ENCODE data around the gene MAD1L1.

Gene MAD1L1

GRCh38 chr7:2143981-2144595, 88.7 kb downstream of the MAD1L1 start:
- H3K27ac ChIP-seq: no peak overlapping the region
- TF ChIP-seq CTCF (conservative IDR thresholded peaks at IDR 0.05) (no peak), ZFX (IDR thresholded peaks at IDR 0.05) (no peak)

GRCh38 chr7:2143450-2143849, 89.3 kb downstream of the MAD1L1 start:
- H3K27ac ChIP-seq: no peak overlapping the region
- TF ChIP-seq ZFX (IDR thresholded peaks at IDR 0.05) (no peak), CTCF (conservative IDR thresholded peaks at IDR 0.05) (no peak)

- no peak for TF ChIP-seq CTCF (conservative IDR thresholded peaks at IDR 0.05)
- no peak for TF ChIP-seq ZFX (IDR thresholded peaks at IDR 0.05)
- no peak overlapping the region for H3K27ac ChIP-seq
These were observed 90.4 kb downstream of the MAD1L1 start for GRCh38 chr7:2142386-2142785.

- no peak overlapping the region for H3K27ac ChIP-seq
- TF ChIP-seq ZFX (IDR thresholded peaks at IDR 0.05) (no peak), CTCF (conservative IDR thresholded peaks at IDR 0.05) (no peak)
These were observed 91.1 kb downstream of the MAD1L1 start for GRCh38 chr7:2141651-2142050.

- no peak for TF ChIP-seq ZFX (IDR thresholded peaks at IDR 0.05)
- no peak for TF ChIP-seq CTCF (conservative IDR thresholded peaks at IDR 0.05)
- H3K27ac ChIP-seq: no peak overlapping the region
These were observed 91.7 kb downstream of the MAD1L1 start for GRCh38 chr7:2141021-2141410.

GRCh38 chr7:2140216-2141020, 92.3 kb downstream of the MAD1L1 start:
- H3K27ac ChIP-seq: no peak overlapping the region
- TF ChIP-seq ZFX (IDR thresholded peaks at IDR 0.05): no peak
- no peak for TF ChIP-seq CTCF (conservative IDR thresholded peaks at IDR 0.05)

- H3K27ac ChIP-seq: no peak overlapping the region
These were observed 93.6 kb downstream of the MAD1L1 start for GRCh38 chr7:2139004-2139699.

More at GRCh38 chr7:2139004-2139699, 93.6 kb downstream of the MAD1L1 start:
- TF ChIP-seq CTCF (conservative IDR thresholded peaks at IDR 0.05): no peak
- no peak for TF ChIP-seq ZFX (IDR thresholded peaks at IDR 0.05)

All from C4-2B (cell line).